ENCODE data around the gene TMPRSS15. TPM values are rescaled to one million over a fixed set of nuclear protein-coding genes. Genes with fewer than 3 reads are reported as not detected.
A peak's percentile ranks its signal among the peaks of the same experiment; 100 is the strongest.

The TMPRSS15 gene
- total RNA-seq, 4 donors from 2014 or later: not detected

DNA sequence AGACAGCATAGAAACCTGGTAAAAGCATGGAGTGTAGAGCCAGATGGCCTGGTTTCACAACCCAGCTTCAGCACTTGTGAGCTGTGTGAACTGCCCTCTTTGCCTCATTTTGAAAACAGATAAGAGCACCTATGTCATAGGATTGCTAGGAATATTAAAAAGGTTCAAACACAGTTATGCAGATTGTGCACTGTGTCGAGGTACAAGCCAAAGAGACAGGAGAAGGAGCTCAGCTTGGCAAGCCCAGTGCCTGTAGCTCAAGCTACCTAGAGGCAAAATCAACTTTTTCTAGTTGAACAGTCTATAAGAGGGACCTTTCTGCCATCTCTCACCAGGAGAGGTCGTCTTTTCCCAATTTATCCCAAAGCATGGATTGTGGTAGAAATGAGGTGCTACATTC lies 153.9 kb downstream of the TMPRSS15 start:
- H3K4me3 ChIP-seq: no peak overlapping the region
- no peaks in the 10 kb centered on the region for H3K4me1 ChIP-seq
- no peak for TF ChIP-seq POLR2A (IDR thresholded peaks at IDR 0.05)
- TF ChIP-seq, protein P1, sequence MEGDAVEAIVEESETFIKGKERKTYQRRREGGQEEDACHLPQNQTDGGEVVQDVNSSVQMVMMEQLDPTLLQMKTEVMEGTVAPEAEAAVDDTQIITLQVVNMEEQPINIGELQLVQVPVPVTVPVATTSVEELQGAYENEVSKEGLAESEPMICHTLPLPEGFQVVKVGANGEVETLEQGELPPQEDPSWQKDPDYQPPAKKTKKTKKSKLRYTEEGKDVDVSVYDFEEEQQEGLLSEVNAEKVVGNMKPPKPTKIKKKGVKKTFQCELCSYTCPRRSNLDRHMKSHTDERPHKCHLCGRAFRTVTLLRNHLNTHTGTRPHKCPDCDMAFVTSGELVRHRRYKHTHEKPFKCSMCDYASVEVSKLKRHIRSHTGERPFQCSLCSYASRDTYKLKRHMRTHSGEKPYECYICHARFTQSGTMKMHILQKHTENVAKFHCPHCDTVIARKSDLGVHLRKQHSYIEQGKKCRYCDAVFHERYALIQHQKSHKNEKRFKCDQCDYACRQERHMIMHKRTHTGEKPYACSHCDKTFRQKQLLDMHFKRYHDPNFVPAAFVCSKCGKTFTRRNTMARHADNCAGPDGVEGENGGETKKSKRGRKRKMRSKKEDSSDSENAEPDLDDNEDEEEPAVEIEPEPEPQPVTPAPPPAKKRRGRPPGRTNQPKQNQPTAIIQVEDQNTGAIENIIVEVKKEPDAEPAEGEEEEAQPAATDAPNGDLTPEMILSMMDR (IDR thresholded peaks at IDR 0.05 in 4 of 5, conservative IDR thresholded peaks at IDR 0.05 in 1 of 5): no peak
- intact Hi-C loops (cut with DNase I; ENCODE audit: low total_unique reads) (no loop called here), in situ Hi-C loops (cut with MboI; ENCODE audit: low sequenced_read_pairs in 4 of 4) (no loop called here)
- H3K36me3 ChIP-seq: no peaks in the 10 kb centered on the region
- DNase-seq (no peak), ATAC-seq (no peak)
- H3K9me3 ChIP-seq: no peaks in the 10 kb centered on the region
- H3K27ac ChIP-seq: no peak overlapping the region
- peaks cover 0 to 7% (median under 1%) of the 10 kb centered on the region in 3 donors for H3K27me3 ChIP-seq

DNA sequence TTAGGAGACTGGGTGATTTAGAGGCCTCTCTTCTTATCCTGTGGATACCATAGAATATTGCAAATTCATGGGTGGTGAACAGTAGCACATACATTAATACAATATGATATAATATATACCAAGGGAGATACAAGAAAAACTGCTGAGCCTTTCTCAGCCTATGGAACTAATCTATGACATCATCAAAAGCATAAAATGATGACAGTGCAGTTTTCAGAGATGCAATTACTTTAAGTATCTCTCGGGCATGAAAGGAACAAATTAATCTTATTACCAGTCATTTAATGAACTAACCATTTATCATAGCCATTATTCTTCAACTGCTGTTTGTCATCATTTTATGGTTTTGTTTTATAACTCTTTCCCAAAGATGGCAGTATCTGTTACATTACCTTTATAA lies 155.4 kb downstream of the TMPRSS15 start:
- DNase-seq: no peak
- no peak for ATAC-seq
- intact Hi-C loops (cut with DNase I; ENCODE audit: low total_unique reads): no loop called here
- no peak overlapping the region for H3K4me3 ChIP-seq
- no peaks in the 10 kb centered on the region for H3K9me3 ChIP-seq
- no peak overlapping the region for H3K27ac ChIP-seq
- in situ Hi-C loops (cut with MboI; ENCODE audit: low sequenced_read_pairs in 4 of 4): no loop called here
- no peaks in the 10 kb centered on the region for H3K36me3 ChIP-seq
- H3K4me1 ChIP-seq: no peaks in the 10 kb centered on the region
- no peak for TF ChIP-seq POLR2A (IDR thresholded peaks at IDR 0.05)
- TF ChIP-seq, protein P1 (IDR thresholded peaks at IDR 0.05 in 4 of 5, conservative IDR thresholded peaks at IDR 0.05 in 1 of 5): no peak
- peaks cover 12 to 22% (median 14%) of the 10 kb centered on the region in 3 donors for H3K27me3 ChIP-seq

DNA sequence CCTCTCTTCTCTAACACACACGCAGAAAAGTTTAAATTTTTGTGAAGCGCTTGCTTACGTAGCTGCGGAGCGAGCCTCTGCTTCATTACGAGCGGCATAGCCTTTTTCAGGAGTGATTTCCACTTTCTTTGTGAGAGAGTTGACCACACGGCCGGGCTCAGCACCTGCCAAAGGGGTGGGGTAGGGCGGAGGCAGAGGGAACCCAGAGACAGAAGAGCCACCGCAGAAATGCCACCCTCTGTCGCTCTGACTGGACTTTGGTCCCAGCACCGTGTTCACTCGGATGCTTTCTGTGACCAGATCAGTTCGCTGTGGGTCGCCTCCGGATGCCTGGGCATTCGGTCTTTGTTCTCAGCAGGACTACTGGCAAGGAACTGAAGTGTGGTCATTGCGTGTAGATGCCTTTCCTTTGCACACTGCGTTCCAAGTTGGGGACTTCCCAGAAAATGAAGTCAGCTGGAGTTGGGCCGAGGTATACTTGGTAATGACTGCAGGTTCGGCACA lies 158.1 kb downstream of the TMPRSS15 start:
- Histone ChIP-seq H3K9me3 (no peaks in the 10 kb centered on the region), H3K36me3 (no peaks in the 10 kb centered on the region), H3K27me3 (peaks cover 14 to 23% (median 14%) of the 10 kb centered on the region in 3 donors), H3K4me1 (no peaks in the 10 kb centered on the region), H3K4me3 (peak overlapping the region; percentile 40 to 50 (median 44)), H3K27ac (no peak overlapping the region)
- intact Hi-C loops (cut with DNase I; ENCODE audit: low total_unique reads) (no loop called here), in situ Hi-C loops (cut with MboI; ENCODE audit: low sequenced_read_pairs in 4 of 4) (no loop called here)
- DNase-seq: no peak
- no peak for ATAC-seq
- TF ChIP-seq POLR2A (IDR thresholded peaks at IDR 0.05): no peak
- TF ChIP-seq, protein P1 (IDR thresholded peaks at IDR 0.05 in 4 of 5, conservative IDR thresholded peaks at IDR 0.05 in 1 of 5): no peak

DNA sequence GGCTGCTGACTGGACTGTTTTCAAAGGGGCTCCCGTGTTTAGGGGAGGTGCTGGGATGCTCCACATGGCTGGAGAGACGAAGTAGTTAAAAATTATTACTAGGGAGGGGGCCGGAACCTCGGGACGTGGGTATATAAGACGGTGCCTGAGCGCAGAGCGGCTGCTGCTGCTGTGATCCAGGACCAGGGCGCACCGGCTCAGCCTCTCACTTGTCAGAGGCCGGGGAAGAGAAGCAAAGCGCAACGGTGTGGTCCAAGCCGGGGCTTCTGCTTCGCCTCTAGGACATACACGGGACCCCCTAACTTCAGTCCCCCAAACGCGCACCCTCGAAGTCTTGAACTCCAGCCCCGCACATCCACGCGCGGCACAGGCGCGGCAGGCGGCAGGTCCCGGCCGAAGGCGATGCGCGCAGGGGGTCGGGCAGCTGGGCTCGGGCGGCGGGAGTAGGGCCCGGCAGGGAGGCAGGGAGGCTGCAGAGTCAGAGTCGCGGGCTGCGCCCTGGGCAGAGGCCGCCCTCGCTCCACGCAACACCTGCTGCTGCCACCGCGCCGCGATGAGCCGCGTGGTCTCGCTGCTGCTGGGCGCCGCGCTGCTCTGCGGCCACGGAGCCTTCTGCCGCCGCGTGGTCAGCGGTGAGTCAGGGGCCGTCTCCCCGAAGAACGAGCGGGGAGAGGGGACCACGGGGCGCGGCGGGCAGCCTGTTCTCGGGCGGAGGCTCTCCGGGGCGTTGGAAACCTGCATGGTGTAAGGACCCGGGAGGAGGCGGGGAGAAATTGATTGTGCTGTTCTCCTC lies 158.7 kb downstream of the TMPRSS15 start, which contains the start of gene CHODL:
CHODL (plus strand) TSS at position 163 of the 793 bp plus-strand sequence; CDS start at position 554, 391 bp downstream.
- ATAC-seq (no peak), DNase-seq (no peak)
- Histone ChIP-seq H3K4me1 (no peaks in the 10 kb centered on the region), H3K9me3 (no peaks in the 10 kb centered on the region), H3K36me3 (no peaks in the 10 kb centered on the region), H3K4me3 (peak within 1 kb of the TSS; percentile 40 to 50 (median 44)), H3K27ac (no peak within 1 kb of the TSS), H3K27me3 (peaks cover 14 to 23% (median 14%) of the 10 kb centered on the region in 3 donors)
- in situ Hi-C loops (cut with MboI; ENCODE audit: low sequenced_read_pairs in 4 of 4): no loop called here
- no peak for TF ChIP-seq POLR2A (IDR thresholded peaks at IDR 0.05)
- TF ChIP-seq, protein P1 (IDR thresholded peaks at IDR 0.05 in 4 of 5, conservative IDR thresholded peaks at IDR 0.05 in 1 of 5): no peak
- intact Hi-C loops (cut with DNase I; ENCODE audit: low total_unique reads): no loop called here

Measured in gastrocnemius medialis (tissue), 4 donors.